Stimulated activated CD4-positive, alpha-beta T cell treated with anti-CD3 and anti-CD28 coated beads, Interleukin-2, amount 100 ng/mL, for 48 hours (primary cell): ENCODE data around the gene PKNOX2.

ENCODE experiments used
- DNase-seq, 2 donors: peaks; one replicate each; pipeline ENCODE4 v3.0.0-alpha.2; 2020

Gene PKNOX2

DNA sequence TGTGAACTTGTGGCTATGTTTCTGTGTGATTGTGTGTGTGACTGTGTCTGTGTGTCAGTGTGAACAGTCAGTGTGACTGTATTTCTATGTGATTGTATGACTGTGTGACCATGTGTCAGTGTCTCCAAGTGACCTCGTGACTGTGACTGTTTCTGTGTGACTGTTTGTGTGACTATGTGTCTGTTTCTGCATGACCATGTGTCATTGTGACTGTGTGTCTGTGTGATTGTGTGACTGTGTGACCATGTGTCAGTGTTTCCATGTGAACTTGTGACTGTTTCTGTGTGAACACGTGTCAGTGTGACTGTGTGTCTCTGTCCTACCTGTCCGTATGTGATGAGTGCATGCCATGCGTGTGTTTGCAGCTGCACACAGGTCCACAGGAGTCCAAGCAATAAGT lies 8.8 kb upstream of the PKNOX2 start:
- no peak for DNase-seq

DNA sequence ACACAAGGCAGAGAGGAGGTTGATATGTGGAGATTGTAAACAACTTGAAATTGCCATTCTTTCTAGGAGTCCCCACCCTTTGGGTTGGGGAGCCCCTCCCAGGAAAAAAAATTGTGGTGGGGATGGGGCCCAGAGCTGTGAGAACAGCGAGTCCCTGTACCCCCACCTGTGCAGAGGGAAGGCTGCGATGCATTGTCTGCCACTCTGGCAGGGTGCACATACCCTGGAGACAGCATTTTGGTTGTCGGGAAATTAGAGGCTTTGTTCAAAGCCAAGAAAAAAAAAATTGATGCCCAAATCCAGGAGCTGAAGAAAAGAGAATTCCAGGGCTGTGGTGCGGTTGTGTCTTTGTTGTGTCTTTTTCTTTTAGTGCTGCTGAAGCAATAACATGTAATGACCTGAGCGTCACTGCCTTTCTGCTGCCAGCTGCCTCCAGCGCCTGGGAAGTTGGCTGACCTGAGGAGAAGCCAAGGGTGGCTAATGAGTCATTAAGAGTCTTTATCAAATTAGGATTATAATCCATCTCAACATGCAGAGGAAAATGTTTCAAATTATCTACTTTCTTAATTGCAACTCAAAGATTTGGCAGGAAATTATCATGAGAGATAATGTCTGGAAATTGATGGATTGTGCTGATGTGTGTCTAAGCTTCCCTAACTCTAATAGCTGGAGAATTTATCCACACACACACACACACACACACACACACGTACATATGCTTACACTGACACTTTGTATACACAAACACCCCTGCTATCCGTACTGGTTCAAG lies 8.0 kb upstream of the PKNOX2 start:
- DNase-seq = no peak

DNA sequence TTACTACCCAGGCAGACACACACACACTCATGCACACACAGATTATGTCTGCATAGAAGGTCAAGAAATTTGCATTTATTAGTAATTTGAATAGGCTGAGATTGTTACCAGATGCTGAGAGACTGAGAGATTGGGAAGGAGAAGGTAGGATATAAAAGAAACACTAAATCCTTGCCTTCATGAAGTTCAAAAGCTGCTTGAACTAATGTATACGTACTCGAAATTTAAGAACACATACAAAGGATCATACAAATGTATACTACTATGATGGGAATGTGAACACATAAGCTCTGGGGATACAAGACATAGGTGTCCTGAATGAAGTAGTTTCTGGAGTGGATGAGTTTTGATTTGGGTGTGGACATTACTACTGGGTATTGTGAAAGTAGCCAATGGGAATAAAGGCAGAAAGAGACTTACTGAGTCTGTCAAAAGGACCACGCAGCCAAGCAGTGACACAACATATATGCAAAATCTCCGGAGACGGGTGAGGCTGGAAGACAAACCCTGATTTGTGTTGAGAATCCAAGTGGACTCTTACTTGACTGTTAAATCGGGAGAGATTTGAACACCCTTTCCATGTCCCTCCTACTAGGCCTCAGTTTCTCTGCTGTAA lies 7.3 kb upstream of the PKNOX2 start:
- DNase-seq = no peak

DNA sequence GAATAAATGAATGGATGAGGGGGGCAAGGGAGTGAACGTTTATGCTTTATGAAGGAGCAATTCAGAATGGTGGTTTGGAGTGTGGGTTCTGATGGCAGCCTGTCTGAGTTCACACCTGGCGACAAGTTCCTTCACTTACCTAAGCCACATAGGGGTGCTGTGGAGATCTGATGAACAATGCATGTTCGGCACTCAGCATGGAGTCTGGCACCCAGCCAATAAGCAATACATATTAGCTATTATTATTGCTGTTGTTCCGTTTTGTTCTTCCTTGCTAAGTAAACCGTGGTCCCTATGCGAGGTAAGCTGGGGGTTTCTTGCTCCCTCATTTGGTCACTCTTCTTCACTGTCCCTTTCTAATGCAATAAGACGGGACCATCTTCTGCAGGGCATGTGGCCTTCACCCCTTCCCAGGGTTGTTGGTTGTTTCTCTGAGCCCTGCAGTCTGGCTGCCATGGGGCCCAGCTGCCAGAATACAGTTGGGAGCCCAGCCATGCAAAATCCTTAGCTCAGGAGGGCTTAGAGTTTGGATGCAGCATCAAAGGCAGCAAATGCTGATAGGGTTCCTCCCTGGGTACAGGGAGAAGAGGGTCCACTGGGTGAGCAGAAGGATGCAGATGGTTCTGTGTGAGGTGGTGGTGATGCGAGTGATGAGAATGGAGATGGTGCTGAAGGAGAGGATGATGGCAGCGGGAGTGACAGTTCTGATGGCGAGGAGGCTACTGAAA lies 6.4 kb upstream of the PKNOX2 start:
- no peak for DNase-seq

DNA sequence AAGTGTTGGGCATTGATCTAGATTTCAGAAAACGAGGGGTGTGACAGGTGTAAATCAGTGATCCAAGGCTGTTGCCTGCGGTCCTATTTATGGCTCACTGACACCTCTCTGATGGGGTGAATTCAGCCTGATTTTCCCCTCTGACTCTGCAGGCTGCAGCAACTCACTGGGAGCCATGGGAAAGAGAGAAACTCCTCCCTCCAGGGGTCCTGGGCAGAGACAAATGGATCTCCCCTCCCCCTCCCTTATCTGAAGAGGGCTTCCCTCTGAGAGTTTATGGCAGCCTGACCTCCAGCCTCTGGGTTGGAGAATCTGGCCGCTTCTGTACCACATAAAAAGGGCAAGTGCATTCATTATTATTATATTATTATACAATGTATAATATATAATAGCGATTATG lies 1.8 kb upstream of the PKNOX2 start:
- no peak for DNase-seq

DNA sequence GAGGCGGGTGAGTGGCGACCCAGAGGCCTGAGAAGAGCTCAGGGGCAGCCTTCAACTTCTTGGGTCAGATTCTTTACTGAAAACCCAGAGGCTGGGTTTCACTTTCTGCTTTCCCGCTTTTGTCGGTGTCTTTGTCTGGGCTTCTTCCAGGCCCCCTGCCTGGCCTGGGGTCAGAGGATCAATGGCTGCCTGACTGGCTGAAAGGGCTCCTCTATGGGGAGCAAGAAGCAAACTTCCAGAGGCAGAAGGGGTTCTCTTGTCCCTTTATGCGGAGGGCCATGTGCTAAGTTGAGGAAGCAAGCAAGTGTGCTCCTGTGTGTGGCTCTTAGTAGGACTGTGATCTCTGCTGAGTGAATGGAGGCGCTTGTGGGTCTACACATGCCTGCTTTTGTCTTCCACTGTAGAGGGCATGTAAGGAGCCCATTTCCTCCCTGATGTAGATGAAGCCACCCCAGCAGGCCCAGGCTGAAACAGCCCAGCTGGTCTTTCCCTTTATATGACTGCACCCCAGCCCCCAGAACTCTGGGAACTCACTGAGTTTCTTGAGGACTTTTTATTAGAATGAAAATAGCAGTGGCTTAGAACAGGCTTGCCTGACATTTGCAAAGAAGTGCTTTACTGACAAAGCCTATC lies 1.0 kb upstream of the PKNOX2 start:
- DNase-seq = no peak

DNA sequence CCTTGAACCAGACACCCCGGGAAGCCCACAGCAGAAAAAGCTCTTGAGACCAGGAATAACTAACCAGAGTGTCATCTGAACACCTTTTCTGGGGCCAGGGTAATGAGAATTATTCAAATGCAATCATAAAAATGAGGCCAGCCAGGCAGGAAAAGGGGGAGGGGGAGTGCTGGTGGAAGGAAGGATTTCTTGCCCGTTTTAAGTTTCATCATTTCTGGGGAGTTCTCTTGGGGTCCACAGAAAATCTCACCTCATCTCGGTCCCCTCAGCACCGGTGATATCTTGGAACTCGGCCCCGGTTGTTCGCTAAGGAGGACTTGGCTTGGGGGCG lies 495 bp upstream of the PKNOX2 start:
- DNase-seq = no peak

DNA sequence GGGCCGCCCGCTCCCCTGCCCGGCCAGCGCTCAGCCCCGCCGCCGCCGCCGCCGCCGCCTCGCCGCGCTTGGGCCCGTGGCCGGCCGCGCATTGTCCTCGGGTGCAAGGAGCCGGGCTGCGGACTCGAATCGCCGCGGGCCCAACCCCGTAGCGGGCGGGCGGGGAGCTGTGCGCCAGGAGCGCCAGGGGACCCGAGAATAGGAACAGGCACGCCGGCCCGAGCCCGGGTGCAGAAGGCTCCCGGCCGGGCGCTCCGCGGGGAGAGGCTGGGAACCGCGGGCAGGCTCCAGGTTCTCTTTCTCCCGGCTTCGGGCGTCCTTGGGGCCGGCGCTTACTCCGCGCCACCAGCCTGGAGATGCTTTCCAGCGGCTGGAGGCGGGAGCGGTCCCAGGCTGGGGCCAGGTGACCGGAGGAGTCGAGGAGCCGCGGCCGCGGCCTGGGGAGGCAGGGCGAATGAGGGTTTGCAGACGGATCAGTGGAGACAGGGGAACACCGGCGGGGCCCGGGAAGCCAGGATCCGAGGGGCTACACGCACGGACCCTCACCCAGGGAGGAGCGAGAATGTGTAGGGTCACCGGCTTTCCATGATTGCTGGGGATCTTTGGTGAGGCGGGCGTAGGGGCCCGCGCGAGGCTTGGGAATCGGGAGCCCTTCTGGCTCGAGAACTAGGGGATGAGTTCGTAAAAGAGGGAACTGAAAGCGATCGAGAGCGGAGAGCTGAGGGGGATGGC lies 726 bp downstream of the PKNOX2 start:
- DNase-seq = no peak

DNA sequence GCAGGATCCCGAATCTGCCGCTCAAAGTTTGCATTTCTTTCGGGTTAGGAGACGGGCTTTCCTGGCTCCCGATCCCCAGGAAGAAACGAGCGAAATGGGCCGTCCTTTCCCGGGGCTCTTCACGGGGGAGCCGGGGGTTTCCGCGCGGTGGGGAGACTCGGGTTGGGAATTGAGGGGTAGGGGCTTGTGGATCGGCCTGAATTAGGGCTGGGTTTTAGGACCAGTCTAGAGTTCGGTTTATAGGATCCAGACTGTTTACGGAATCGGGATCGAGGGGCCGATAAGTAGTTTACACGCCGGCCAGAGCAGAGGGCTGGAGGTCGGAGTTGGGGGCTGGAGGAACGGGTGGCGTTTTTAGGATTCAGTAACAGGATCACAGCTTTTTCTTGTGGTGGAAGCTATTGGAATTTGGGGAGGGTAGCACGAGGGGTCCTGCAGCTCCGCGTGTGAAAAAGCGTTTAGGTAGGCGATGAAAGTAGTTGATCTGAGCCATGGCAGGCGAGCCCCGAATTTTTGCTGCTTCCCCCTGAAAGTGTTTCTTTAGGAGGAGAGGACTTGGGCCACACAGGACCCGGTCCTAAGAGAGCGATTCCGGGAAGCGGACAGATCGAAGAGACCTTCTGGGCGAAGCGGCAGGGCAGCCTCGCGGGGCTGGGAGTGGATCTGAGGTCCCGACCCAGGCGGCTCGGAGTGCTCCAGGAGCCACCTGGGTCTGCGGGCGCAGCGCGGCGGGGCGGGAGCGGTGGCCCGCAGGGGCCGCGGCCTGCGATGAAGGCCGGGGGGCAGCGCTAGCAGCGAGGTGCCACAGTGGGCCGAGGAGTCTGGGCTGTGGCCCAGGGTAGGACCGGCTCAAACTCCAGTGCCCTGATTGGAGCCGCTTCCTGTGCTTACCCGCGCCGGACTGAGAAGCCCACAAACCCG lies 1.6 kb downstream of the PKNOX2 start:
- DNase-seq = no peak

DNA sequence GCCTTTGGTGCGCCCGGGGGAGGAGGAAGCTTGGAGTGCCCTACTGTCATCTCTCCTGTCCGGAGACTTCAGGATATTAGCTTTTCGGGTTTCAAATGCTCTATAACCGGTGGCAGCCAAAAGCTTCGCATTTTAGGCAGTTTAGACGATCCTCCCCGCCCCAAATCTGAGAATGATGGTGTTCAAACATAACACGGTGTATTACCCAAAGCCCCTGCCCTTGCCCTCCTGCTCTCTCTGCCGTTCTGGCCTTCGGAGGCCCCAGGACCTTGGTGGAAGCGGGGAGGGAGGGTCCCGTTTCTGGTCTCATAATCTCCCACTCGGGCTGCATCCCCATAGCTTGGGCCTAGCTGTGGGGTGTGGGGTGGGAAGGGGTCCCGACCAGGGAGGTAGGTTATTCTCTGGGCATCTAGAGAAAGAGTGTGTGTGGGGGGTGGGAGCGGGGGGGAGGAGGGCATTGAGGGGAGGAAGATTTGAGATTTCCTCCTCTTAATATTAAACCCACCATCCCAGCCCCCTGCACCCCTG lies 2.3 kb downstream of the PKNOX2 start:
- no peak for DNase-seq

DNA sequence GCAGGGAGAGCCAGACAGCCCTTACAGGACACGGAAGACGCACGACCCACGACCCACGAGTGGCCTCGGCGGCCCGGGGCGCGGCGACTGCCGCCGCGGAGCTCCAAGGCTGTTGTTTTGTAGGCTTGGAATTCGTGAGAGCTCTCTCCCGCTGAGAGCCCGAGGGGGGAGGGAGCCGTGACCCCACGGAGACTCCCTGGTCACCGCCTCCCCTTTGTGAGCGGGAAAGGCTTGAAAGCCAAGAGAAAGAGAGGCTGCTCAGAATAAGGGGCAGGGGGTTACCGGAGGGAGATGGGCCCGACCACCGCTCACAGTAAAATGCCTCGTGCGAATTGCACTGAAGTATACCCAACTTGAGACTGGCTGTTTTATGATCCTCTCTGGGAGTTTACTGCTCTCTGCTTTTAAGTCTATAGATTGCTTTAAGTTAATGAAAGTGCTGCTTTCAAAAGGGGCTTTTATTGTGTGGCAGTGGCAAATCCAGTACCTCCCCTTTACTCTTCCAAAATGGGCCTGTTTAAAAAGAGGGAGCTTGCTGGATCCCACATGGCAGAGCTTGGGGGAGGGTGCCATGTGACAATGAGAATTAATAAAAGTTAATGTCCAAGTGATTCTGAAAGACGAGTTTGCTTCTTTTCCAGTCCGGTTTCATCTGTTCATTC lies 2.9 kb downstream of the PKNOX2 start:
- DNase-seq = no peak

DNA sequence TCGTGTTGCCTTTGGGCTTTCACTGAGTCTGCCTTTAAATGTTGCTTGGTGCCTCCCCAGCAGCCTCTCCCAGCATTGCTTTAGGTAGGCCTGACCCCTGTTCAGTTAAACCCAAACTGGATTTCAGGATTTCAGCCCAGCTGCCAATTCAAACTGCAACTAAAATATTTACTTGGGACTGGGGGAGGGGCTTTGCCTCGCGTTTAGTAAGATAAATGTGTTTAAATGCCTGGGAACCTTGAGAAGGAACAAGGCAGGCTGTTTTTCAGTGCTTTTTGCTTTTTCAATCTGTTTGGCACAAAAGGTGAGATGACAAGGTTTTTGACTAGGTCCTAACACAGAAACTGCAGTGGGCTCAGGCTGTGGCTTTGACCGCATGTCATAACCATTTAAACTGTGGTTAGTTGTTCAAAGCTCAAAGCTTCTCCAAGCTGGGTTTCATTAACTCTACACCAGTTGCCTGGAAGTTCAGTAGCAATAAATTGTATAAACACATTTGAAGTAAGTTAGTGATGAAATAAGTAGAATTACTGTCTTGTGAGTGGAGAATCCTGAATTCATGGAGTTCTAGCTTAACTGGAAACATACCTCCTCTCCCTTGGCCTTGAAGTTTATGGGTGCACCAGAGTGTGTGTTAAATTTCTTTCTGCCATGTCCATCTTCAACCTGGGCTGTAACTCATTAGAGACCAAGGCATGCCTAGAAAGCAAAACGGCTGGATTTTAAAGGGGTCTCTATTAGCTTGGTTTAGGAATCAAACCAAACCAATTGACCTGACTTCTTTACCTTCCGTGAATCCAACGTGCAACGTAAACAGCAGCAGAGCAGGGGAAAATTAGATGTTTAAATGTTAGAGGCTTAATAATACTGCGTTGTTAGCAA lies 3.6 kb downstream of the PKNOX2 start:
- no peak for DNase-seq

DNA sequence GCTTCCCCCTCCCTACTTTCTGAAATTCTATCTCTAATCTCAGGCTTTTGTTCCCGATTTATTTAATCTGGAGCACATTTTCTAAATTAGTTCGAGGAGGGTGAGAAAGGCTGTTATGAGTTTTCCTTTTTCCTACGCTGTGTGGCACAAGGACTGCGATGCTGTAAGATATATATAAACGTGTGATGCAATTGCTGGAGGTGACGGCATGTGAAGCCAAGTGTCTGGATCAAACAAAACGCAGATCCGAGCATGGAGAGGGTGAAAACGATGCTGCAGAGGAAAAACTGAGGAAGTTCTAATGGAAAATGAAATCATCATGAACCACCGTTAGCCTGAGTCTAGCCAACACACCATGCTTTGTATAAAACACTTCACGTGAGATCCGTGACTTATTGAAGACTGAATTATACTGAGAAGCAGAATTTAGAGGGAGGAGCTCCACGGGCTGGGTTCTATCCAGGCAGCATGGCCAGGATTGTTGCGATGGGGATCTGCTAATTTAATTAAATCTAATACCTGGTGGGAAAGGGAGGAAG lies 4.4 kb downstream of the PKNOX2 start:
- DNase-seq = no peak

DNA sequence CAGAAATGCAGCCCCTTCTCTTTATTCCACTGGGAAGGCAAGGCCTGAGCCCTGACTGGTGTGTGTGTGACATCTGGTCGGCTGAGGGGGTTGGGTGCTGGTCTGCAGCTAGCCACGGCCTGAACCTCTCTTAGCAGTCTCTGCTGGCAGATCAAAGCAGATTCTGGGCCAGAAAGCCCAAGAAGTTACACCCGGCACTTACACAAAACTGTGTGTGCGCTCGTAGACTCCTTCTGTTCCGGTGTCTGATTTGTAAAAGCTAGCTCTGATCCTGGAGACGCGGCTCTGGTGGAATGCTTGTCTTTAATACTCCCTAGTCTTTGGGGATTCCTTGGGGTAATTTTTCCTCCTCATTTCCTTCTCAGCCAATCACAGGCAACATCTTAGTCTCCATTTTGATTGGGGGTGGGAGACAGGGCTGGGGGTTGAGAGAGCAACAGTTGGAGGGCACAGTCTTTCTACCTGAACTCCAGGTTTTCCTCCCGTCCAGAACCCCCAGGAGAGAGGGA lies 5.5 kb downstream of the PKNOX2 start:
- DNase-seq = no peak

DNA sequence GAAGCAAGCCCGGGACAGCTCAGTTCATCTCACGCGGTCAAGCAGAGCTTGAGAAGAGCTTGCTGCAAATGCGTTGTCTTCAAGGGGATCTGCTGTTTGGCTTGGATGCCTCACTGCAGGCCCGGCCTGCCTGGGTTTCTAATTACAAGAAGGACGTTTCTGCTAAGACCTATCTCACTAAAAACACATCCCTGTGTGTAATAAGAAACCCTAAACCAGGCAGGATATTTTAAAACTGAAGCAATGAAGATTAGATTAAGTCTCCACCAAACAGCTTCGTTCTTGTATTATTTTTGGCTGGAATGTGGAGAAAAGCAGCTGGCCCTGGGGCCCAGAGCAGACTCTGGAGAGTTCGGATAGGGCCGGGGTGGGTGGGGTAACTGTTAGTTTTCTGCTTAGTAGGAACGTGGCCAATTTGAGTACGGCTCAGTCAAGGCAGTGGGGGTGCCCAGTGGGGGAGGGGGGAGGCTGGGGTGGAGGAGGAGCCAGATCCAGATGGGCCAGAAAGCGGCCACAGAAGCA lies 6.0 kb downstream of the PKNOX2 start:
- DNase-seq = no peak

DNA sequence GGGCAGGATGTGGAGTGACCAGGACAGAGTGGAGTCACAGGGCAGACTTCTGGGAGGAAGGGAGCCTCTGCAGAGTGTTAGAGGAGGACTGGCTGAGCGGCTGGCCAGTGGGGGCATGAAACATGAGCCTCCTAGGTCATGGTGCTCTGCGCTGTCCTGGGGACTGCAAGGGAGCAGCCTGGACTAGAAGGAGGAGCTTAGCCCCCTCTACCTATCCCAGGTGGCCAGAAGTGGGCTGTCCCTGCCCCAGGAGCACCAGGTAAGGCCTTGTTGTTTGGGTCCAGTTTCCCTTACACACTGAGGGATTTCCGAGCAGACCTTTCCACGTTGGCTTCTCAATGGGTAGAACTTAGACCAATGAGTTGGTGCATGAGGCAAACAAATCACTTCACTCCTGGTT lies 7.4 kb downstream of the PKNOX2 start:
- no peak for DNase-seq

DNA sequence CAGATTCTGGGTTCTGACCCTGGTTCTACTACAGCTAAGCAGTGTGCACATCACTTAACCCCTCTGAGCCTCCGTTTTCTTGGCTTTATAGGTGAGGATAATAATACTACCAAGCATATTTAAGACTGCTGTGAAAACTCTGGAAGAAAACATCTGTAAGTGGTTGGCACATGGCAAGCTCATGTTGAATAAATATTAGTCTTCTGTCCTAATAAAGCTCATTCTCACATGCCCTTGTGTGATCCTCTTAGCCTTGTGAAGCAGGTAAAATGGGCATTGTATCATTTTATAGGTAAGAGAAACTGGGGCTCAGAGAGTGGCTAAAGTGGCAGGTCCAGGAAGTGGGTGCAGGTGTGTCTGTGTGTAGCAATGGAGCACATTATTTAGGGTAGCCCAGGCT lies 8.5 kb downstream of the PKNOX2 start:
- DNase-seq = no peak

DNA sequence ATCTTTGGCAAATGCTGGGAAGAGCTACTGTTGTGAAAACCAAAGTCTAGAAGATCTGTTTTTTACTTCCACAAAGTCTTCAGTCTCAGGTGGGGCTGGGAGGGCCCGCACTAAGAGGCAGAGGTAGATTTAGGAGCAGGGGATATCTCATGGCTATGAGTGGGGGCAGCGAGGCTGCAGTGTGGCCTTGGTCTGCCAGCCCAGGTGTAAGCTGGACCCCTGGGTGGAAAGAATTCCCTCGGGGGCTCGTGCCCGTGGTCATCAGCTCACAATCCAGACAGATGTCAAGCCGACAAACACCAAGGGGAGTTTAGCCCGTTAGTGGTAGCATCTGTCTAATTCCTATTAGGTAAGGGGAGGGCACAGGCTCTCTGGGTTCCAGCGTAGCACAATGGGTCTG lies 9.0 kb downstream of the PKNOX2 start:
- no peak for DNase-seq

DNA sequence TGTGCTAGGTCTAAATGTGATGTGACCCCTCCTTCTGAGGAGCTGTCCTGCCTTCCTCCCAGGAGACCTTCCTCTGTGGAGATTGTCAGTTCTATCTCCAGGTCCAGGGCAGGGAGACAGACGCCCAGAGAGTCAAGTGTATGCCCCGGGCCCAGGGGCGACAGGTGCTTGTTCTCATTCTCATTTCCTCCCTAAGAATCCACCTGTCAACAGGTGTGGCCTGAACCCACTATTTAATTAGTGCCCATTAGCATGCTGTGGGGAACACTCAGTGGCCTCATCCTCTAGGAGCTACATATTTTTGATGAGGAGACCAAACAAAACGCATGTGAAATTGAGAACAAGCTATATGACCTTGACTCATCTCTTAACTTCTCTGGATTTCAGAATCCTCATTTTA lies 9.5 kb downstream of the PKNOX2 start:
- DNase-seq = no peak
